Astrocyte (in vitro differentiated cells and primary cell): ENCODE results near the gene FOXI3. TPM values are rescaled to one million over a fixed set of nuclear protein-coding genes. Genes with fewer than 3 reads are reported as not detected.

ENCODE experiments used
- DNase-seq: peaks from one replicate; pipeline ENCODE4 v3.0.0-alpha.2; 2010; ENCODE audit warnings: low read depth
- FAIRE-seq: peaks from 2 replicates; lab custom pipeline; 2011; peaks lifted over from hg19 to GRCh38; lab: Jason Lieb, UNC
- H2AFZ ChIP-seq: 2 replicates; pipeline ENCODE4 v1.6.0; 2012; ENCODE audit warnings: low read depth, low read length, inconsistent platforms
- H3K27ac ChIP-seq: 2 replicates; pipeline ENCODE4 v1.5.1; 2011; ENCODE audit warnings: low read depth, low read length, inconsistent platforms
- H3K27me3 ChIP-seq: 2 replicates; pipeline ENCODE4 v1.6.0; 2011; ENCODE audit warnings: low read length, inconsistent platforms; ENCODE audit not compliant: insufficient read depth
- H3K36me3 ChIP-seq: 2 replicates; pipeline ENCODE4 v1.5.1; 2011; ENCODE audit warnings: low read length, inconsistent platforms; ENCODE audit not compliant: insufficient read depth
- H3K4me1 ChIP-seq: 2 replicates; pipeline ENCODE4 v1.5.1; 2011; ENCODE audit warnings: low read length, inconsistent platforms; ENCODE audit not compliant: insufficient read depth
- H3K4me2 ChIP-seq: 2 replicates; pipeline ENCODE4 v1.6.0; 2012; ENCODE audit warnings: low read length, inconsistent platforms
- H3K4me3 ChIP-seq: 2 replicates; pipeline ENCODE4 v1.5.1; 2011; ENCODE audit warnings: low read depth, mild to moderate bottlenecking, low read length, inconsistent platforms; ENCODE audit not compliant: insufficient read depth
- H3K79me2 ChIP-seq: 2 replicates; pipeline ENCODE4 v1.6.0; 2012; ENCODE audit warnings: mild to moderate bottlenecking, low read length, inconsistent platforms; ENCODE audit not compliant: insufficient read depth
- H3K9ac ChIP-seq: 2 replicates; pipeline ENCODE4 v1.6.0; 2012; ENCODE audit warnings: mild to moderate bottlenecking, low read length, inconsistent platforms
- H3K9me3 ChIP-seq: 2 replicates; pipeline ENCODE4 v1.5.1; 2012; ENCODE audit warnings: low read depth, mild to moderate bottlenecking, low read length, inconsistent platforms; ENCODE audit not compliant: insufficient read depth
- H4K20me1 ChIP-seq: 2 replicates; pipeline ENCODE4 v1.6.0; 2012; ENCODE audit warnings: low read length, inconsistent platforms; ENCODE audit not compliant: insufficient read depth
- H3K27ac Mint-ChIP-seq: one replicate; pipeline ENCODE4 v1.8.0; 2021; ENCODE audit warnings: mild to moderate bottlenecking, mixed read lengths; ENCODE audit not compliant: unreplicated experiment
- H3K27me3 Mint-ChIP-seq: one replicate; pipeline ENCODE4 v1.8.0; 2021; ENCODE audit warnings: low read depth, mixed read lengths; ENCODE audit not compliant: unreplicated experiment
- H3K36me3 Mint-ChIP-seq: one replicate; pipeline ENCODE4 v1.8.0; 2021; ENCODE audit warnings: low read depth, mixed read lengths; ENCODE audit not compliant: unreplicated experiment
- H3K4me1 Mint-ChIP-seq: one replicate; pipeline ENCODE4 v1.8.0; 2021; ENCODE audit warnings: low read depth, mixed read lengths; ENCODE audit not compliant: unreplicated experiment
- H3K4me3 Mint-ChIP-seq: one replicate; pipeline ENCODE4 v1.8.0; 2021; ENCODE audit warnings: mild to moderate bottlenecking, moderate library complexity, mixed read lengths; ENCODE audit not compliant: unreplicated experiment
- H3K9me3 Mint-ChIP-seq: one replicate; pipeline ENCODE4 v1.8.0; 2021; ENCODE audit warnings: mild to moderate bottlenecking, mixed read lengths; ENCODE audit not compliant: unreplicated experiment
- CTCF ChIP-seq: IDR thresholded peaks from 2 replicates; pipeline ENCODE4 v1.5.1; 2011; ENCODE audit warnings: low read depth, mild to moderate bottlenecking, inconsistent platforms, low read length, moderate library complexity; ENCODE audit not compliant: insufficient read depth
- EZH2 ChIP-seq: IDR thresholded peaks from 2 replicates; pipeline ENCODE4 v1.6.1; 2012; ENCODE audit warnings: mild to moderate bottlenecking, low read length, inconsistent platforms; ENCODE audit not compliant: insufficient read depth
- total RNA-seq: library from RNA; stranded (reverse); gene quantifications from 2 replicates; pipeline ENCODE4 v1.2.1, GENCODE V29; 2021

Gene FOXI3
- total RNA-seq, 1 donor from 2014 or later: 2.3 TPM

GRCh38 chr2:88499204-88499603 lies 46.7 kb upstream of the FOXI3 start:
- Mint-ChIP-seq H3K4me3 (no peak overlapping the region), H3K4me1 (no peaks in the 10 kb centered on the region), H3K27ac (no peak overlapping the region), H3K36me3 (no peaks in the 10 kb centered on the region), H3K9me3 (peaks cover 10% of the 10 kb centered on the region), H3K27me3 (no peaks in the 10 kb centered on the region)
- TF ChIP-seq EZH2: no peak
- no peak for TF ChIP-seq CTCF
- DNase-seq: no peak
- no peak overlapping the region for H3K4me3 ChIP-seq
- H3K27me3 ChIP-seq: no peaks in the 10 kb centered on the region
- no peak overlapping the region for H3K27ac ChIP-seq
- no peaks in the 10 kb centered on the region for H3K4me1 ChIP-seq
- no peak for FAIRE-seq
- no peak overlapping the region for H2AFZ ChIP-seq
- no peaks in the 10 kb centered on the region for H3K79me2 ChIP-seq
- no peaks in the 10 kb centered on the region for H3K36me3 ChIP-seq
- no peak overlapping the region for H3K4me2 ChIP-seq
- H3K9me3 ChIP-seq: no peaks in the 10 kb centered on the region
- no peaks in the 10 kb centered on the region for H4K20me1 ChIP-seq
- H3K9ac ChIP-seq: no peak overlapping the region

- Histone ChIP-seq H3K79me2 (no peaks in the 10 kb centered on the region), H3K4me3 (no peak overlapping the region), H4K20me1 (no peaks in the 10 kb centered on the region), H2AFZ (no peak overlapping the region), H3K27me3 (no peaks in the 10 kb centered on the region), H3K36me3 (no peaks in the 10 kb centered on the region), H3K4me2 (no peak overlapping the region), H3K9me3 (no peaks in the 10 kb centered on the region), H3K9ac (no peak overlapping the region), H3K27ac (no peak overlapping the region), H3K4me1 (no peaks in the 10 kb centered on the region)
- H3K36me3 Mint-ChIP-seq: no peaks in the 10 kb centered on the region
- DNase-seq (no peak), FAIRE-seq (no peak)
- H3K9me3 Mint-ChIP-seq: no peaks in the 10 kb centered on the region
- H3K27ac Mint-ChIP-seq: no peak overlapping the region
- TF ChIP-seq EZH2: no peak
- TF ChIP-seq CTCF: no peak
- no peak overlapping the region for H3K4me3 Mint-ChIP-seq
- H3K4me1 Mint-ChIP-seq: no peaks in the 10 kb centered on the region
- no peaks in the 10 kb centered on the region for H3K27me3 Mint-ChIP-seq
Measured at GRCh38 chr2:88493481-88493880, 41.0 kb upstream of the FOXI3 start.

GRCh38 chr2:88492002-88492401 lies 39.5 kb upstream of the FOXI3 start:
- Histone ChIP-seq H3K4me2 (no peak overlapping the region), H3K79me2 (no peaks in the 10 kb centered on the region), H3K27me3 (no peaks in the 10 kb centered on the region), H3K9me3 (no peaks in the 10 kb centered on the region), H3K9ac (no peak overlapping the region), H3K4me3 (no peak overlapping the region), H2AFZ (no peak overlapping the region), H3K36me3 (no peaks in the 10 kb centered on the region), H3K27ac (no peak overlapping the region), H3K4me1 (no peaks in the 10 kb centered on the region), H4K20me1 (no peaks in the 10 kb centered on the region)
- H3K36me3 Mint-ChIP-seq: no peaks in the 10 kb centered on the region
- no peak overlapping the region for H3K27ac Mint-ChIP-seq
- no peaks in the 10 kb centered on the region for H3K9me3 Mint-ChIP-seq
- TF ChIP-seq CTCF (no peak), EZH2 (no peak)
- no peak overlapping the region for H3K4me3 Mint-ChIP-seq
- H3K27me3 Mint-ChIP-seq: no peaks in the 10 kb centered on the region
- no peak for DNase-seq
- H3K4me1 Mint-ChIP-seq: no peaks in the 10 kb centered on the region
- no peak for FAIRE-seq
